Measurements from ENCODE around the gene P4HA3.
A peak's percentile ranks its signal among the peaks of the same experiment; 100 is the strongest.
"Not testable (repeated sequence)": the region's sequence is repeated elsewhere in the genome, so short reads cannot be mapped to it uniquely, and the experiment has no call there.

Gene P4HA3

GRCh38 chr11:74311352-74311926, at the start of gene P4HA3:
Gene P4HA3, minus strand, starts transcription at chr11:74311640. Its CDS starts 29 bp downstream, at chr11:74311611.
- FAIRE-seq (no peak), DNase-seq (ENCODE audit: insufficient read length, low spot score) (peak; percentile 60)

GRCh38 chr11:74357449-74357848, 46.0 kb upstream of the P4HA3 start:
- no peak for FAIRE-seq

DNA sequence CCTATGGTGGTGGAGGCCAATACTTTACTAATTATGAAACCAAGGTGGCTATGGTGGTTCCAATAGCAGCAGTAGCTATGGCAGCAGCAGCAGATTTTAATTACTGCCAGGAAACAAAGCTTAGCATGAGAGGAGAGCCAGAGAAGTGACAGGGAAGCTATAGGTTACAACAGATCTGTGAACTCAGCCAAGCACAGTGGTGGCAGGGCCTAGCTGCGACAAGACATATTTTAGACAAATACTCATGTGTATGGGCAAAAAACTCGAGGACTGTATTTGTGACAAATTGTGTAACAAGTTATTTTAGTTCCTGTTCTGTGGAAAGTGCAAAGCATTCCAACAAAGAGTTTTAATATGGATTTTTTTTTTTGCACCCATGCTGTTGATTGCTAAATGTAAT, 44.2 kb upstream of the P4HA3 start:
- no peak for FAIRE-seq
- DNase-seq (ENCODE audit: insufficient read length, low spot score) = no peak

More at GRCh38 chr11:74357449-74357848, 46.0 kb upstream of the P4HA3 start:
- DNase-seq (ENCODE audit: insufficient read length, low spot score) = no peak

GRCh38 chr11:74354036-74354435, 42.6 kb upstream of the P4HA3 start:
- no peak for FAIRE-seq

GRCh38 chr11:74347381-74347780, 35.9 kb upstream of the P4HA3 start:
- DNase-seq (ENCODE audit: insufficient read length, low spot score) = no peak

More at GRCh38 chr11:74354036-74354435, 42.6 kb upstream of the P4HA3 start:
- no peak for DNase-seq (ENCODE audit: insufficient read length, low spot score)

DNA sequence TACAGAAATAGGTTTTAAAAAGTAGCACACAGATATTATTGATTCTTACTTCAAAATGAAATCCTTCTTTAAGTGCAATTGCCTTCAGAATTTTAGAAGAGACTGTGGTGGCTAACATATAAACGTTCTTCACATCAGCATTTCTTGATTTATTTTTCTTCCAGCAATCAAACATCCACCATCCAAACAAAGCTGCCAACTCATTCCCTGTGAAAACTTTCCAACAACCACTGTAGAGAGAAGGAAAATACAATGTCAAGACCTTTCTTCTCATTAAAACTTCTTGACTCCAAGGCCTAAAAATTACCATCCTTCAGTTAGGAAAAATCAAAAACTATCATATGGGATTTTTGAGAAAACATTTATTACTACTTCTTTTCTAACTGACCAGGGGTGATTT, 34.0 kb upstream of the P4HA3 start:
- DNase-seq (ENCODE audit: insufficient read length, low spot score) (no peak), FAIRE-seq (no peak)

More at GRCh38 chr11:74347381-74347780, 35.9 kb upstream of the P4HA3 start:
- FAIRE-seq = no peak

DNA sequence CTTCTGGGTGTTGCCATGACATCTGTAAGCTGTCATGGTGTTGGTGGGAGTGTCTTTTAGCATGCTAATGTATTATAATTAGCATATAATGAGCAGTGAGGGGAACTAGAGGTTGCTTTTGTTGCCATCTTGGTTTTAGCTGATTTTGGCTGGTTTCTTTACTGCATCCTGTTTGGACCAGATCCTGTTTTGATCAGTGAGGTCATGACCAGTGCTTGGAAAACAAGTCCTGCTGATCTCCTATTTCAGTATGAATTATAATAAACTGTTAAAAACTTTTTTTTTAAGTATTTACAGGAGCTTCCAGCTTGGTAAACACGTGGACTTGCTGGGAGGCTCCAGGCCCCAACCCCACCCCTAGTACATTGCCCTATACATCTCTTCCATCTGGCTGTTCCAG, 30.5 kb upstream of the P4HA3 start:
- FAIRE-seq = no peak

DNA sequence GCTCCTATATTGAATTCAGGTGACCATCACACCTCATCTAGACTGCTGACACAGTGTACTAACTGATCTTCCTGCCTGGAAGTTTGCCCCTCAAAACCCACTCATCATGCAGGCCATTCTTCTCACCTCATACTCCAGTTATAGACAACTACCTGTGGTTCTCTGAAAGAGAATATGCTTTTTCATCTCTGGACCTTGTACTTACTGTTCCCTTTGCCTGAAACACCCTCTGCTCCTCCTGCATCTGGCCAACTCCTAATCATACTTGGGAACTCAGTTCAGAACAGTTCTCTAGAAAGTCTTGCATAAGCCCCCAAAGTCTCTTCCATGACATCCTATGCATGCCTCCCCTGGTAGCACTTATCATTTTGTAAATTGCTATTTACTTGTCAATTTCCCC, 28.2 kb upstream of the P4HA3 start:
- DNase-seq (ENCODE audit: insufficient read length, low spot score) = no peak
- no peak for FAIRE-seq

More for the DNA sequence above, 30.5 kb upstream of the P4HA3 start:
- DNase-seq (ENCODE audit: insufficient read length, low spot score) = no peak

- no peak for DNase-seq (ENCODE audit: insufficient read length, low spot score)
- FAIRE-seq = no peak
These were observed 27.5 kb upstream of the P4HA3 start for GRCh38 chr11:74338963-74339362.

DNA sequence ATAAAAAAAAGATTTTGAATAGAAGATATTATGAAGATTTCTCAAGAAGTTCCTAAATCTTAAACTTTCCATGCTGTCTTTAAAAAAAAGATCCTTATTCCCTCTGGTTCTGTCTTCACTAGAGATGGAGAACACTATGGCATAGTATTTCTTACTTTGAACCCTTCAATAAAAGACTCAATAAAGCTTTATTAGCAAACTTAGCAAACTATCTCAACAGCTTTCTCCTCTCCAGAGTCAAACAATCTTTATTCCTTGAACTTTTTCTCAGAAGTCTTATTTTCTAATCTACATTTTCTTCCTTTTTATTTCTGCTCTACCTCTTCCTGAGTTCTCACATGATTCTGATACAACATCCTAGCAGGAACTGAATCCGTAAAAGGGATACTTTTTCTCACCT, 21.8 kb upstream of the P4HA3 start:
- DNase-seq (ENCODE audit: insufficient read length, low spot score) = no peak
- no peak for FAIRE-seq

- FAIRE-seq = no peak
- DNase-seq (ENCODE audit: insufficient read length, low spot score) = no peak
These were observed 20.9 kb upstream of the P4HA3 start for GRCh38 chr11:74332291-74332690.

DNA sequence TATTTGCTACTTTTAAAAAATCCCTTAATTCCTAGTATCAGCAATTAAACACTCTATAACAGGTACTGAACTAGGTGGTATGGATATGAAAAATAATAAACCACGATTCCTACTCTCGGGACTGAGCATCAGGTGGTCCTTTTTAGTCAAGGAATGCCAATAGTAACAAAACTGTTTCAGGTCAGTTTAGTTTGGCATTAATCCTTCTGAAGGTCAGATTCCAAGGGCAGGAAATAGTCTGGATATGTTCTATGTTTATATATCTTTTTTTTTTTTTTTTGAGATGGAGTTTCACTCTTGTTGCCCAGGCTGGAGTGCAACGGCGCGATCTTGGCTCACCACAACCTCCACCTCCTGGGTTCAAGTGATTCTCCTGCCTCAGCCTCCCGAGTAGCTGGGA, 19.6 kb upstream of the P4HA3 start:
- not testable (repeated sequence) for FAIRE-seq; DNase-seq (ENCODE audit: insufficient read length, low spot score)

- FAIRE-seq = no peak
- DNase-seq (ENCODE audit: insufficient read length, low spot score) = no peak
These were observed 18.8 kb upstream of the P4HA3 start for GRCh38 chr11:74330075-74330858.

GRCh38 chr11:74327076-74327475, 15.6 kb upstream of the P4HA3 start:
- FAIRE-seq = no peak
- DNase-seq (ENCODE audit: insufficient read length, low spot score) = no peak

DNA sequence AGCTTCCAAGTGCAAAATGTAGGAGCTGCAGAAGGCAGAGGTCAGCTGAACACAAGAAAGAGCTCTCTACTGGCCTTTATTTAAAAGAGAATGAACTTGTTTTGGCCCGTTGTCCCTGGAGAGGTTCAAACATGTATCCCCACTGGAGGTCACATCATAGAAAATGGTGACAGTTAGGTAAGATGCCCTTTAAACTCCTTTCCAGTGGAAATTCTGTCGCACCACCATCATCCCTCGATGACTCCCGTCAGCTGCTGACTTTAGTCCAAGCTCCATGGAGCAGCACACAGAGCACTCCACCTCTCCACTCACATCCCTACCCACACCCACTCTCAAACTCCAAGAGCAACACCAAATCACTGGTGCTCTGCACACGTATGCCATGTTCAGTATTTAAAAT, 15.2 kb upstream of the P4HA3 start:
- DNase-seq (ENCODE audit: insufficient read length, low spot score) (no peak), FAIRE-seq (no peak)

DNA sequence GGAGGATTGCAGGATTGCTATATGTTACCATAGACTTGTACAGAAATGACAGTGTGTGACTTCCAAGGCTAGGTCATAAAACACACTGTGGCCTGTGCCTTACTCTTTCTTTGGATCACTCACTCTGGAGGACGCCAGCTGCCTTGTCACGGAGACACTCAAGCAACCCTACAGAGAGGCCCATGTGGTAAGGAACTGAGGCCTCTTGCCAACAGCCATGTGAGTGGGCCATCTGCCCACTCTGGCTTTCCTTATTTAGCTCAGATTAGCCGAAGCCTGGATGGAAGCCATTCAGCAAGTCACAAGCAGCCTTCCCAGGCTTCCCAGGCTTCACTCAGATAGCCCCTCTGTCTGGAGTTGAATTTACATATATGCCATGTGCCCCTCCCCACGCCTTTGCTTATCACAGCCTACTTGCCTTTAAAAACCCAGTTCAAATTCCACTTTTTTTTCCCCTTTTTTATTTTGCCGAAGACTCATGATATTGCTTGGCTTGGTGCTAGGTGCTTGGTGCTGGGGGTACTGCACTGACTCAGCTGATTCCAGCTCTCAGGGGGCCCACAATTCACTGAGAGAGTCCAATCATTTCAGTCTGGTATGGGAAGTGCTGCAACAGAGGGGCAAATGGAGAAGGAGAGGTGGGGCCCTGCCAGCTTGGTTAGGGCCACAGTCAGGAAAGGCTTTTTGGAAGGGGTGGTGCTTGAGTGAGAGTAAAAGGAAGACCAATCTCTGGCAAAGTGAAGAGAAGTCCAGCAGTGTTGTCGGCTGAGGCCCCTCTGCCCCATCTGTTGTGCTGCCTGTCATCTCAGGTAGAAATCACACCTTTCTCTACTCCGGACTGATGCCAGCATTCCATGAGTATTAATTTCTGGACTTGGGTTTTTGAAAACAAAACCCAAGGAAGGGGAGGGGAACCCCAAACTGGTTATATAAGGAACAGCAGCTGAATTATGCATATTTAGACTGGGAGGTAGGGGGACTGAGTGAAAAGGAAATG, 14.5 kb upstream of the P4HA3 start:
- DNase-seq (ENCODE audit: insufficient read length, low spot score) (no peak), FAIRE-seq (no peak)

DNA sequence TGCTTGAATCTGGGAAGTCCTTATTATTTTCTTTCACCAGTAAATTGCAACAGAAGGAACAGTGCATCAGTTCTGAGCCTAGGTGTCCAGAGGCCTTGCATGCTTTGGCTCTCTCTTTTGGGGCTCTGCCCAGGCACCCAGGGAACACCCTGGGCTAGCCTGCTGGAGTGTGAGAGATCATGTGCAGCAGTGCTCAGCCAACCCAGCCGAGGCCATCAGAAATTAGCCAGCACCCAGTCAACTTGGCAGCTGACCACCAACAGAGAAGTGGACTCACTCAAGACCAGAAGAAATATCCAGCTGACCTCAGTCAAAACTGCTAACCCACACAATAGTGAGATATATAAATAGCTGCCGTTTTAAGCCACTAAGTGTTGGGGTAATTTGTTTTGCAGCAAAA, 11.2 kb upstream of the P4HA3 start:
- no peak for DNase-seq (ENCODE audit: insufficient read length, low spot score)
- no peak for FAIRE-seq

GRCh38 chr11:74321487-74322188, 10.2 kb upstream of the P4HA3 start:
- no peak for DNase-seq (ENCODE audit: insufficient read length, low spot score)
- FAIRE-seq = peak; percentile 52

DNA sequence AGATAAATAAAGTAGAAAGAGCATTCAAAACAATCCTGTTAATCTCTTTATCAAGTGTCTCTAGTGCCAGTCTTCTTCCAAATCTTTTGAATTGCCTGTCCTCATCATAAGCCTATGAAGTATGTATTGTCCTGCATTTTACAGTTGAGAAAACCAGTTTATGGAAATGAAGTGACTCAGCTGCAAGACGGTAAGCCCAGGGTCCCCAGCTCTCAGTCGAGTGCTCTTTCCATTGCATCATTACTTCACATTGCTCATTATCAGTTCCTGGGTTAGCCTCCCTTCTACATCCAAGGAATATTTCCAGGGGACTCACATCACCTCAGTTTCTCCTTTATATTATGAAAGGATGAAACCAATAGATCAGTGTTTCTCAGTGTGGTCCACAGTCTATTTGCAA, 9.1 kb upstream of the P4HA3 start:
- no peak for FAIRE-seq

DNA sequence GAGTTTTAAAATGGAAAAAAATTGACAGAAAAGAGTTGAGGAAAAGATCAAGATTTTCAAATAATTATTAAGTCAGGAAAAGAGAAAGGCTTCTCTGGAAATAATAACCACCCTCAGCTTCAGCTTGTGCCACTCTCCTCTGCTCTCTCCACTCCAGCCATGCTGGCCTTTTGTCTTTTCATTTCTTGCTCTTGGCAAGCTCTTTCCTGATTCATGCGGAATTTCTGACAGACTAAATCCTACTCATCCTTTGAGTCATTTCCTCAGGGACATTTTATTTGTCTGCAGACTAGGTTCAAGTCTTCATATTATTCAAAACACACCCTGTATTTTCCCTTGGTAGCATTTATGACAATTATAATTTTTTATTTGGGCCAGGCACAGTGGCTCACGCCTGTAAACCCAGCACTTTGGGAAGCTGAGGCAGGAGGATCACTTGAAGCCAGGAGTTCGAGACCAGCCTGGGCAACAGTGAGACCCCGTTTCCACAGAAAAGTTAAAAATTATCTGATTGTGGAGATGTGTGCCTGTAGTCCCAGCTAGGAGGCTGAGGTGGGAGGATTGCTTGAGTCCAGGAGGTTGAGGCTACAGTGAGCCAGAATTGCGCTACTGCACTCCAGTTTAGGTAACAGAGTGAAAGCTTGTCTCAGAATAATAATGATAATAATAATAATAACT, 7.8 kb upstream of the P4HA3 start:
- no peak for FAIRE-seq

More for the DNA sequence above, 9.1 kb upstream of the P4HA3 start:
- no peak for DNase-seq (ENCODE audit: insufficient read length, low spot score)

More for the DNA sequence above, 7.8 kb upstream of the P4HA3 start:
- DNase-seq (ENCODE audit: insufficient read length, low spot score) = no peak
